ENCODE measurements around the gene SLX4.

DNA sequence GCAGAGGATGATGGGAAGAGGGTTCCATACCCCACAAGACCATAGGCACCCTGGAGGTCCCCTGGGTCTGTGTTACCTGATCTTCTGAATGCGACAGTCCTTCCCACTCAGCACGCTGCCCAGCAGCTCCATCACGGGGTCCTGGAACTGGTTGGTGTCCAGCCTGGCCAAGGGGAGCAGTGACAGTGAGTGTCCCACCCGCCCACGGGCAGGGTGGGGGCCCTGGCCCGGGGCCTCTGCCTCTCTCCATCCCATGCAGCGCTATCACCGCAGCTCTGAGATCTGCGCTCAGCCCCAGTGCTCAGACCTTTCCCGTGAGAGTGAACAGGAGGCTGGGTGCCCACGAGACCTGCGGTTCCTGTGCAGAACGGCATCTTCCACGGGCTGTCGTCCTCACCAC is 49.8 kb downstream of the SLX4 start:
- TF ChIP-seq EZH2 (IDR thresholded peaks at IDR 0.05) (no peak), POLR2AphosphoS5 (IDR thresholded peaks at IDR 0.05; ENCODE audit: borderline replicate concordance, low read depth, low read length) (no peak), FOXP2 (optimal IDR thresholded peaks at IDR 0.05; ENCODE audit: control extremely low read depth, extremely low read length, insufficient read depth) (no peak)
